Sigmoid colon (tissue), 4 donors: ENCODE results near the gene THSD7B.

Source experiments
- CTCF ChIP-seq, 4 experiments: fragments of 450-650 bp in 3 of 4; fragments of 200-600 bp in 1 of 4; IDR thresholded peaks; one replicate each; pipeline ENCODE4 v1.5.1; 2016 to 2019; ENCODE audit warnings: antibody characterized with exemption in 4 of 4, mild to moderate bottlenecking in 3 of 4, moderate library complexity in 2 of 4
- POLR2A ChIP-seq, 2 donors: fragments of 450-650 bp; IDR thresholded peaks; one replicate each; pipeline ENCODE4 v1.6.1; 2016; ENCODE audit warnings: antibody characterized with exemption in 2 of 2, mild to moderate bottlenecking in 2 of 2, moderate library complexity in 2 of 2
- POLR2AphosphoS5 ChIP-seq, 4 donors: sonication (generic); formaldehyde crosslinking; IDR thresholded peaks; one replicate each; pipeline ENCODE4 v1.6.1; 2017; ENCODE audit warnings: antibody characterized with exemption in 4 of 4

- no peak for TF ChIP-seq CTCF (IDR thresholded peaks at IDR 0.05)
- TF ChIP-seq POLR2A (IDR thresholded peaks at IDR 0.05) = no peak
- TF ChIP-seq POLR2AphosphoS5 (IDR thresholded peaks at IDR 0.05) = no peak
These were observed 221.4 kb downstream of the THSD7B start for GRCh38 chr2:136986605-136987221.
